ENCODE results near the gene MTMR1.

DNA sequence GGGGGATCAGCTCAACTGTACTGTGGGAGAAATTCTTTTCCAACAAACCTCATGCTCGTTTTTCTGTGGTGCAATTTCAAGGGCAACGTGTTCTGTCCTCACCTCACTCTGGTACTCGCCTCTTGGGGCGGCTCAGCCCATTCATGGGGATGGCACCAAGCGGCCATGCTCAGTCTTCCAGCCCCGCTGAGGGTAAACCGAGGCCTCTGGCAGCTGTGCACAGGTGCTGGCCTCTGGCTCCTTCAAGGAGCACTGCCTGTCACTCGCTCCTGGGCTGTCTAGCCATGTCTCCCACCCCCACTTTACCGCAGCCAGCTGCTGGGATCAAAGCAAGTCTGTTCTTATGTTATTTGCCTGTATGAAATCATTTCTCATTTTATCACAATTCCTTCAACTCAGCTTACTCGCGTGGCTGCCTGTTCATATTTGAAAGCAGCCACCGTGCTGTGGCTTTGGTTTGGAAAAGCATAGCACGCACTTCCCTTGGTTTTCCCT is 70.2 kb downstream of the MTMR1 start:
- TF ChIP-seq POLR2A (IDR thresholded peaks at IDR 0.05; ENCODE audit: low read length) (no peak), GATA1 (IDR thresholded peaks at IDR 0.05; ENCODE audit: low read depth, low read length) (no peak)

Measured in erythroblast (primary cell).